NT2/D1 (cell line): Measurements from ENCODE around the gene WFIKKN1.

Experiments used
- SUZ12 ChIP-seq: IDR thresholded peaks from 2 replicates; pipeline ENCODE4 v1.6.1; 2011; ENCODE audit not compliant: insufficient read length, insufficient read depth; ENCODE audit errors: extremely low read depth
- ZNF274 ChIP-seq: IDR thresholded peaks from 2 replicates; pipeline ENCODE4 v1.6.1; 2011; ENCODE audit warnings: mild to moderate bottlenecking, low read depth, low read length

- TF ChIP-seq ZNF274 (no peak), SUZ12 (no peak)
These were observed 3.1 kb upstream of the WFIKKN1 start for GRCh38 chr16:627454-628239.
